ENCODE results near the gene EMC8.

Gene EMC8

GRCh38 chr16:85812031-85812807, 12.9 kb upstream of the EMC8 start:
- no peaks in the 10 kb centered on the region for H3K27me3 ChIP-seq (ENCODE audit: low read length)
- no peaks in the 10 kb centered on the region for H3K9me2 ChIP-seq (replicated peaks; ENCODE audit: insufficient read depth, low read length)
- TF ChIP-seq EZH2phosphoT487 (conservative IDR thresholded peaks at IDR 0.05; ENCODE audit: low read length) (no peak), CTCF (IDR thresholded peaks at IDR 0.05; ENCODE audit: insufficient read depth, low read length, poor library complexity, severe bottlenecking) (no peak)
- no peak overlapping the region for H3K27ac ChIP-seq (ENCODE audit: low read depth, low read length)
- H3K9ac ChIP-seq (ENCODE audit: low read length), result no peak overlapping the region
- no peaks in the 10 kb centered on the region for H3K9me3 ChIP-seq (ENCODE audit: insufficient read depth, low read length)
- no peaks in the 10 kb centered on the region for H3K79me2 ChIP-seq (ENCODE audit: insufficient read depth, low read length)
- no peaks in the 10 kb centered on the region for H3K36me3 ChIP-seq (ENCODE audit: low read length)
- no peaks in the 10 kb centered on the region for H4K20me1 ChIP-seq (ENCODE audit: low read depth, low read length)
- no peak overlapping the region for H2AFZ ChIP-seq (ENCODE audit: low read depth, low read length, severe bottlenecking)
- H3F3A ChIP-seq (ENCODE audit: insufficient read depth), result no peaks in the 10 kb centered on the region
- no peak overlapping the region for H3K4me2 ChIP-seq (ENCODE audit: low read depth, low read length, poor library complexity, severe bottlenecking)
- no peak overlapping the region for H3K4me3 ChIP-seq (ENCODE audit: insufficient read depth, low read length, poor library complexity, severe bottlenecking)

- no peaks in the 10 kb centered on the region for H3K79me2 ChIP-seq (ENCODE audit: insufficient read depth, low read length)
- no peak overlapping the region for H3K9ac ChIP-seq (ENCODE audit: low read length)
- no peak overlapping the region for H3K4me2 ChIP-seq (ENCODE audit: low read depth, low read length, poor library complexity, severe bottlenecking)
- H3F3A ChIP-seq (ENCODE audit: insufficient read depth), result no peaks in the 10 kb centered on the region
- TF ChIP-seq EZH2phosphoT487 (conservative IDR thresholded peaks at IDR 0.05; ENCODE audit: low read length) (no peak), CTCF (IDR thresholded peaks at IDR 0.05; ENCODE audit: insufficient read depth, low read length, poor library complexity, severe bottlenecking) (no peak)
- no peaks in the 10 kb centered on the region for H4K20me1 ChIP-seq (ENCODE audit: low read depth, low read length)
- no peak overlapping the region for H3K27ac ChIP-seq (ENCODE audit: low read depth, low read length)
- H3K9me2 ChIP-seq (replicated peaks; ENCODE audit: insufficient read depth, low read length), result no peaks in the 10 kb centered on the region
- no peaks in the 10 kb centered on the region for H3K27me3 ChIP-seq (ENCODE audit: low read length)
- H3K9me3 ChIP-seq (ENCODE audit: insufficient read depth, low read length), result no peaks in the 10 kb centered on the region
- no peak overlapping the region for H3K4me3 ChIP-seq (ENCODE audit: insufficient read depth, low read length, poor library complexity, severe bottlenecking)
- H2AFZ ChIP-seq (ENCODE audit: low read depth, low read length, severe bottlenecking), result no peak overlapping the region
- H3K36me3 ChIP-seq (ENCODE audit: low read length), result no peaks in the 10 kb centered on the region
Observed at GRCh38 chr16:85810742-85811115, 11.4 kb upstream of the EMC8 start.

GRCh38 chr16:85810097-85810741, 10.9 kb upstream of the EMC8 start:
- TF ChIP-seq CTCF (IDR thresholded peaks at IDR 0.05; ENCODE audit: insufficient read depth, low read length, poor library complexity, severe bottlenecking) (no peak), EZH2phosphoT487 (conservative IDR thresholded peaks at IDR 0.05; ENCODE audit: low read length) (no peak)
- no peak overlapping the region for H3K4me3 ChIP-seq (ENCODE audit: insufficient read depth, low read length, poor library complexity, severe bottlenecking)

More at GRCh38 chr16:85810097-85810741, 10.9 kb upstream of the EMC8 start:
- Histone ChIP-seq H3K27me3 (ENCODE audit: low read length) (no peaks in the 10 kb centered on the region), H3K4me2 (ENCODE audit: low read depth, low read length, poor library complexity, severe bottlenecking) (no peak overlapping the region), H3K27ac (ENCODE audit: low read depth, low read length) (no peak overlapping the region), H3K9me2 (replicated peaks; ENCODE audit: insufficient read depth, low read length) (no peaks in the 10 kb centered on the region), H3K9ac (ENCODE audit: low read length) (no peak overlapping the region), H3K9me3 (ENCODE audit: insufficient read depth, low read length) (no peaks in the 10 kb centered on the region), H3F3A (ENCODE audit: insufficient read depth) (no peaks in the 10 kb centered on the region), H3K36me3 (ENCODE audit: low read length) (no peaks in the 10 kb centered on the region), H2AFZ (ENCODE audit: low read depth, low read length, severe bottlenecking) (no peak overlapping the region), H3K79me2 (ENCODE audit: insufficient read depth, low read length) (no peaks in the 10 kb centered on the region), H4K20me1 (ENCODE audit: low read depth, low read length) (no peaks in the 10 kb centered on the region)
